RWPE1 (cell line): ENCODE results near the gene TCF12.

Experiments used
- CTCF ChIA-PET: fragments of 350-600 bp; sonication (Branson Sonifier 250); formaldehyde crosslinking; extraction: SDS; loops from one replicate; lab custom pipeline; 2021; lab: Yijun Ruan, JAX
- POLR2A ChIA-PET: fragments of 400-600 bp; formaldehyde crosslinking; extraction: SDS; loops from one replicate; lab custom pipeline; 2020; ENCODE audit warnings: antibody characterized with exemption; ENCODE audit not compliant: low non-redundant PET; lab: Yijun Ruan, JAX
- DNase-seq: peaks from one replicate; pipeline ENCODE4 v3.0.0; 2012; ENCODE audit warnings: low spot score
- H3K27ac ChIP-seq: fragments of 450-650 bp; 2 replicates; pipeline ENCODE4 v1.5.1; 2017
- CTCF ChIP-seq: fragments of 450-650 bp; conservative IDR thresholded peaks from 2 replicates; pipeline ENCODE4 v1.5.1; 2017; ENCODE audit warnings: low read depth, mild to moderate bottlenecking

Gene TCF12

GRCh38 chr15:57322602-57323250 is 404.3 kb downstream of the TCF12 start:
- ChIA-PET POLR2A (no interaction called here), CTCF (interaction anchor here (0.6 to 0.7 kb wide), 2 partner anchors 405 to 826 kb away, joined by 3 to 5 read pairs; no protein-coding TSS in a partner anchor)
- DNase-seq = no peak
- H3K27ac ChIP-seq = peak overlapping the region; percentile 80
- TF ChIP-seq CTCF = no peak

- DNase-seq = no peak
- TF ChIP-seq CTCF = no peak
- POLR2A ChIA-PET = no interaction called here
- CTCF ChIA-PET = interaction anchor here (0.7 to 1.1 kb wide), 2 partner anchors 204 to 827 kb away, joined by 3 read pairs; no protein-coding TSS in a partner anchor
- peak overlapping the region; percentile 80 for H3K27ac ChIP-seq
These were observed 404.9 kb downstream of the TCF12 start for GRCh38 chr15:57323299-57323805.

- TF ChIP-seq CTCF = no peak
- CTCF ChIA-PET = interaction anchor here (0.6 to 1.1 kb wide), 2 partner anchors 200 to 203 kb away, joined by 3 to 4 read pairs; no protein-coding TSS in a partner anchor
- peak overlapping the region; percentile 80 for H3K27ac ChIP-seq
- POLR2A ChIA-PET = no interaction called here
- peak; percentile 97 for DNase-seq
These were observed 405.6 kb downstream of the TCF12 start for GRCh38 chr15:57323806-57324589.

- ChIA-PET CTCF (no interaction called here), POLR2A (no interaction called here)
- TF ChIP-seq CTCF = no peak
These were observed 406.1 kb downstream of the TCF12 start for GRCh38 chr15:57324590-57324890.

GRCh38 chr15:57324944-57325679 is 406.7 kb downstream of the TCF12 start:
- TF ChIP-seq CTCF = no peak
- ChIA-PET POLR2A (no interaction called here), CTCF (no interaction called here)
- DNase-seq = no peak
- H3K27ac ChIP-seq = peak overlapping the region; percentile 43

More at GRCh38 chr15:57324590-57324890, 406.1 kb downstream of the TCF12 start:
- DNase-seq = no peak
- no peak overlapping the region for H3K27ac ChIP-seq

GRCh38 chr15:57326196-57326595 is 407.8 kb downstream of the TCF12 start:
- ChIA-PET CTCF (no interaction called here), POLR2A (no interaction called here)
- H3K27ac ChIP-seq = no peak overlapping the region
- DNase-seq = no peak
- no peak for TF ChIP-seq CTCF
